Measurements from ENCODE around the gene MTHFD1L.

MTHFD1L gene

DNA sequence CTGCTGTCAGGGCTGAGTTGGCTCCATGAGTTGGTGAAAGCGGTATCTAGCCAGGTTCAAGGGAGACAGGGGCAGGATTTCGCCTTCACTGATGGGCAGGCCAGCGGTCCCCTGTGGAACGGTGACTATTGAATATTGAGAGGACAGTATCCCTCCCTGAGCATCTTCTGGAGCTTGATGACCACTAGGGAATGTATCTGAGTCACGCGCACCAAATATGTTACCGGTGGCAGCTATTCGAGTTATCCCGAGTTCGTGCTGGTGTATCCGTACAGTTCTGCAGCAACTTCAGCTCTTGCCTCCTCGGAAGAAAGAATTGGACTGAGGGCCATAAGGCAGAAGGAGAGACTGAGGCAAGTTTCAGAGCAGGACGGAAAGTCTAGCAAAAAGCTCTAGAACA lies 24.8 kb downstream of the MTHFD1L start:
- H3K4me3 ChIP-seq (ENCODE audit: control insufficient read depth, low read depth, low read length) = no peak overlapping the region
- no peak for TF ChIP-seq CTCF (conservative IDR thresholded peaks at IDR 0.05; ENCODE audit: control insufficient read depth, insufficient read depth, low read depth, low read length)
- no peak for DNase-seq (ENCODE audit: low read depth)

- TF ChIP-seq CTCF (conservative IDR thresholded peaks at IDR 0.05; ENCODE audit: control insufficient read depth, insufficient read depth, low read depth, low read length) = peak; percentile 88
- peak; percentile 86 for DNase-seq (ENCODE audit: low read depth)
These were observed 26.5 kb downstream of the MTHFD1L start for GRCh38 chr6:150891888-150892485.

DNA sequence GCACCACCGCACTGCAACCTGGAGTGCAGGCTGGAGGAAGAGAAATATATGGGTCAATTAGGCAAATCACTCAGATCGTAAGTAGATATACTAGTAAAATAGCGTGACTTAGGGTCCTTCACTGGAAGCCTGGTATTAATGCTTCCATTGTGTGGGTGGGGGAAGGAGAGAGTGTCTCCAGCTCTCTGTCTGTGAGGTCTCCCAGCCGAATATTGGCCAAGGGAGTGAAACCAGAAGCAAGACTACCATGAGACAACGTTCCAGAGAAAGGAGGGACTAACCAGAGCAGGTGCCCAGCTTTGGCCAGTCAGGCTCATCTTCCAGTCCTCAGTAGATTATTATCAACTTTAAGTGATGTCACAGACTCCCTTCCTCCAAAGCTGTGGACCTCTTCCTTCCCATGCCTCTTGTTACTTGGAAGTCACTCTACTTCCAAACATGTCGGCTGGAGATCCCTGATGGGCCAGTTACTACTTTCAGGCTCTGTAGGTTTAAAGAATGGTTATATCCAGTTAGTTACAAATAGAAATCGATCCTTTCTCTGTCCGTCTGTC lies 28.8 kb downstream of the MTHFD1L start:
- no peak for DNase-seq (ENCODE audit: low read depth)
- no peak overlapping the region for H3K4me3 ChIP-seq (ENCODE audit: control insufficient read depth, low read depth, low read length)
- TF ChIP-seq CTCF (conservative IDR thresholded peaks at IDR 0.05; ENCODE audit: control insufficient read depth, insufficient read depth, low read depth, low read length) = no peak

More at GRCh38 chr6:150891888-150892485, 26.5 kb downstream of the MTHFD1L start:
- no peak overlapping the region for H3K4me3 ChIP-seq (ENCODE audit: control insufficient read depth, low read depth, low read length)

DNA sequence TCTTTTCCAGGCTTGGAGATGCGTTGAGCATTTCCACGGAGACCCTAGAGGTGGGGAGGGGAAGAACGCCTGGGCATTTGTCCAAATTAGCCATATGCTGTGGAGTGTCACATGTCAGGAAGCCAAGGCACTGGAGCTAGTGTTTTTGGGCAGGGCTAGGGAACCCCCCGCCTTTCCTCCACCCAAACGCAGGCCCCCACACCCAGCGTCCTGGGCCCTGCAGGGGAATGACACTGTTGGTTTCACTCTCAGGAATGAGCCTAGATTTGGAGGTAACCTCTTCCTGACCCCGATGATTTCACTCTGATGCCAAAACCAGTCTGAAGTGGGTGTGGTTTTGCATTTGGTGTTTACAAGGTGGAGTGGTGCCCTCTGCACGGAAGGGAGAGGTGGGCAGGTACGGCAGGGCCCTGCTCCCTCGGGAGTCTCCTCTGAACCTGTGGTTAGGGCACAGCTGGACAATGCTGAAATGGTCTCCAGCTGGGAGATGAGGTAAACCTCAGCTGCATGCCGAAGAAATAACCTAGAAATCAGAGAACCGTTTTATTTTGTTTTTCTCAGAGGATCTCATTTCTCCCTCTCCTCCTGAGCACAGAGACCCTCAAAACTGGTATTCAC lies 29.5 kb downstream of the MTHFD1L start:
- no peak for TF ChIP-seq CTCF (conservative IDR thresholded peaks at IDR 0.05; ENCODE audit: control insufficient read depth, insufficient read depth, low read depth, low read length)
- peak; percentile 39 for DNase-seq (ENCODE audit: low read depth)
- H3K4me3 ChIP-seq (ENCODE audit: control insufficient read depth, low read depth, low read length) = no peak overlapping the region

DNA sequence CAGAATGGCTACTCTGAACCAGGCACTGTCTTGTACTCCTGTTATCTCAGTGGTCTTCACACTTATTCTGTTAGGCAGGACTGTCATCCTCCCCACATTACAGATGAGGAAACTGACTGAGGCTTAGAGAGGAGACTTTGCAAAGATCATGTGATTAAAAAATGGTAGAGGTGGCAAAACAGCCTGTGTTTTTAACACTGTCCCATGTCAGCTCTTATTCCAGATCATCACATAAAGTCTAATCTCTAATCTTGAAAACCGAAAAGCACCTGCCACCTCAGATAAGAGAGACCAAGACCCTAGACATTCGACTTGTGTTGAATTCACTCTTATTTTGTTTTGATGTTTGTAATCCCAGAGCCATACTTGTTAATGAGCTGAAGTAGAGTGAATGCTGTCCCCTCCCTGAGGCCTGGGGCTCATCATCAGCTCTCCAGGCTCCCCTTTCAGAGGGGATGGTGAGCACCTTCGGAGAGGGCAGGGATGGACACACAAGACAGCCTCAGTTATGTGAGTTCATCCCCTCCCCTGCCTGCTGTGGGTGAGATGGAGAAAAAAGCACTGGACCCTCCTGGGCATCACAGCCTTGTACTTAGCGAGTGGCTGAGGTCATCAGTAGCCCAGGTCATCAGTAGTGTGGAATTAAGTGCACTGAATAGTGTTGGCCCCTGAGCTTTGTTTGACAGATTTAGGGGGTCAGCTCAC lies 30.6 kb downstream of the MTHFD1L start:
- no peak overlapping the region for H3K4me3 ChIP-seq (ENCODE audit: control insufficient read depth, low read depth, low read length)
- TF ChIP-seq CTCF (conservative IDR thresholded peaks at IDR 0.05; ENCODE audit: control insufficient read depth, insufficient read depth, low read depth, low read length) = no peak
- no peak for DNase-seq (ENCODE audit: low read depth)

GRCh38 chr6:150897400-150897943 lies 32.0 kb downstream of the MTHFD1L start:
- no peak overlapping the region for H3K4me3 ChIP-seq (ENCODE audit: control insufficient read depth, low read depth, low read length)
- TF ChIP-seq CTCF (conservative IDR thresholded peaks at IDR 0.05; ENCODE audit: control insufficient read depth, insufficient read depth, low read depth, low read length) = no peak
- DNase-seq (ENCODE audit: low read depth) = no peak
